Cardiac fibroblast (primary cell): ENCODE measurements around the gene NDUFA11.
A peak's percentile ranks its signal among the peaks of the same experiment; 100 is the strongest.

ENCODE experiments used
- DNase-seq, 2 donors: peaks; one replicate each; pipeline versions ENCODE4 v3.0.0 to v3.0.0-alpha.2; 2010; ENCODE audit warnings: low read depth in 2 of 2
- H3K4me3 ChIP-seq, 2 donors: replicated peaks in 1 of 2; 1 replicate in 1 of 2; 2 replicates in 1 of 2; pipeline ENCODE4 v1.5.1; 2011; ENCODE audit warnings: low read depth in 2 of 2, low read length in 2 of 2, mild to moderate bottlenecking in 2 of 2, moderate library complexity in 1 of 2
- CTCF ChIP-seq: IDR thresholded peaks from one replicate; pipeline ENCODE4 v1.5.1; 2011; ENCODE audit warnings: low read depth, mild to moderate bottlenecking, low read length, inconsistent platforms

Gene NDUFA11

GRCh38 chr19:5903624-5904351, at the start of gene NDUFA11:
Gene NDUFA11 (minus strand): TSS chr19:5903790. CDS start chr19:5903708, 82 bp downstream.
- peak within 1 kb of the TSS; percentile 80 to 100 for H3K4me3 ChIP-seq
- TF ChIP-seq CTCF: no peak
- peak; percentile 97 to 98 for DNase-seq

GRCh38 chr19:5953030-5953589, 49.5 kb upstream of the NDUFA11 start:
- peak in 1 of 2 donors; percentile 44 for DNase-seq
- no peak for TF ChIP-seq CTCF

GRCh38 chr19:5952193-5953029, 48.8 kb upstream of the NDUFA11 start:
- no peak overlapping the region for H3K4me3 ChIP-seq
- no peak for DNase-seq
- TF ChIP-seq CTCF: no peak

More at GRCh38 chr19:5953030-5953589, 49.5 kb upstream of the NDUFA11 start:
- no peak overlapping the region for H3K4me3 ChIP-seq

GRCh38 chr19:5951338-5951861, 47.8 kb upstream of the NDUFA11 start:
- DNase-seq: no peak
- no peak overlapping the region for H3K4me3 ChIP-seq
- TF ChIP-seq CTCF: no peak

- no peak overlapping the region for H3K4me3 ChIP-seq
- DNase-seq: no peak
- TF ChIP-seq CTCF: no peak
Measured at GRCh38 chr19:5950741-5951140, 47.2 kb upstream of the NDUFA11 start.

- H3K4me3 ChIP-seq: no peak overlapping the region
- DNase-seq: no peak
- no peak for TF ChIP-seq CTCF
Measured at GRCh38 chr19:5949792-5950305, 46.3 kb upstream of the NDUFA11 start.
